GM19395 (cell line): ENCODE results near the gene ENAH.

Source experiments
- ATAC-seq: cut with Tn5 transposase; IDR thresholded peaks from one replicate; pipeline ENCODE4 v1.9.1; 2021; ENCODE audit warnings: mild to moderate bottlenecking, moderate library complexity; ENCODE audit not compliant: unreplicated experiment

The ENAH gene

GRCh38 chr1:225508538-225509375 lies 144.2 kb downstream of the ENAH start:
- no peak for ATAC-seq

- ATAC-seq, result no peak
Measured at GRCh38 chr1:225506727-225507126, 146.2 kb downstream of the ENAH start.

GRCh38 chr1:225504776-225505175 lies 148.1 kb downstream of the ENAH start:
- ATAC-seq, result no peak

GRCh38 chr1:225500624-225501192 lies 152.2 kb downstream of the ENAH start:
- no peak for ATAC-seq

GRCh38 chr1:225498549-225499136 lies 154.3 kb downstream of the ENAH start:
- ATAC-seq, result no peak

- peak; percentile 65 for ATAC-seq
Measured at GRCh38 chr1:225494789-225495359, 158.0 kb downstream of the ENAH start.

- ATAC-seq, result no peak
Measured at GRCh38 chr1:225493591-225494246, 159.2 kb downstream of the ENAH start.

- no peak for ATAC-seq
Measured at GRCh38 chr1:225488676-225489075, 164.2 kb downstream of the ENAH start.

- no peak for ATAC-seq
Measured at GRCh38 chr1:225486856-225487255, 166.1 kb downstream of the ENAH start.

GRCh38 chr1:225485991-225486530 lies 166.9 kb downstream of the ENAH start:
- ATAC-seq, result no peak

- ATAC-seq, result no peak
Measured at GRCh38 chr1:225485226-225485625, 167.7 kb downstream of the ENAH start.

- no peak for ATAC-seq
Measured at GRCh38 chr1:225484657-225485214, 168.2 kb downstream of the ENAH start.

- no peak for ATAC-seq
Measured at GRCh38 chr1:225483818-225484656, 168.9 kb downstream of the ENAH start.

- ATAC-seq, result no peak
Measured at GRCh38 chr1:225482421-225482950, 170.4 kb downstream of the ENAH start.

GRCh38 chr1:225481738-225482137 lies 171.2 kb downstream of the ENAH start:
- ATAC-seq, result no peak

- peak; percentile 86 for ATAC-seq
Measured at GRCh38 chr1:225480825-225481434, 172.0 kb downstream of the ENAH start.

GRCh38 chr1:225479996-225480720 lies 172.8 kb downstream of the ENAH start:
- no peak for ATAC-seq

- no peak for ATAC-seq
Measured at GRCh38 chr1:225479341-225479740, 173.6 kb downstream of the ENAH start.
